DMS114 treated with DMSO at 0.1 percent for 48 hours (cell line): Measurements from ENCODE around the gene SLC35G1.

Experiments used
- DNase-seq: peaks from one replicate; lab custom pipeline; 2025; ENCODE audit not compliant: unreplicated experiment; lab: John Stamatoyannopoulos, UW

SLC35G1 gene

DNA sequence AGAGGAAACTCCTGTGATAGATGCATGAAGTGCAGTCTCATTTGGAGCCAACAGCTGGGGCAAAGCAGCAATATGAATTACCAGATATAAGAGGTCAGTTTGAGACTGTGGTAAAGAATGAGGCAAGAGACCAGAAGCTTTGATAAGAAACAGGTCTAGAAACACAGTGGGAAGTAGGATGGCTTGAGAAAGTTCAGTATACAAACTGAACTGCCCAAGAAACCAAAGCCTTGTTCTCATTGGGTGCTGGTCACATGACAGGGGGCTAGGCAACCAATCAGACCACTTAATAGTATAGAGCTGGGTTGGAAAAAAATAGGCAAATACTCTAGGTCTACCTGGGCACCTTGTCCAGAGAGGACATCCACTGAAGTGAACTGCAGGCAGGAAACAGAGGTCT lies 53.7 kb downstream of the SLC35G1 start:
- no peak for DNase-seq

DNA sequence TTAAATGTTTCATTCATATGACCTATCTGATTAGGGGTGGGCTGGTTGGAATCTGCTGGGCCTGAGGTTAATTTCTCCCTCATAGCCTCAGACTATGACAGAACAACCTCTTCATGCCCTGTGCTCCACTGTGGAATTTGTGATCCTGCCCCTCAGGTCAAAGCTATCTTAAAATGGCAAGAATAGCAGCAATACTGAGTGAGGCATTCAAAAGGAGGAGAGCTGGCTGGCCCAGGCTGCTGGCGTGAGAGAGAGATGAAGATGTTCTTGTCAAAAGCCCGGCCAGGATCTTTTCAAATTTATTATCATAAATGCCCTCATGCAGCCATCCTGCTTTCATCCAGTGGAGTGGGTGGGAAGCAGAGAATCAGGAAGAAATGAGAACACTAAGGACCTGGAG lies 58.1 kb downstream of the SLC35G1 start:
- DNase-seq = no peak
